Activated CD4-positive, alpha-beta T cell treated with anti-CD3 and anti-CD28 coated beads for 4 hours (primary cell): ENCODE data around the gene NPY1R.

Experiments
- DNase-seq, 2 donors: peaks; one replicate each; pipeline ENCODE4 v3.0.0-alpha.2; 2020

Gene NPY1R

DNA sequence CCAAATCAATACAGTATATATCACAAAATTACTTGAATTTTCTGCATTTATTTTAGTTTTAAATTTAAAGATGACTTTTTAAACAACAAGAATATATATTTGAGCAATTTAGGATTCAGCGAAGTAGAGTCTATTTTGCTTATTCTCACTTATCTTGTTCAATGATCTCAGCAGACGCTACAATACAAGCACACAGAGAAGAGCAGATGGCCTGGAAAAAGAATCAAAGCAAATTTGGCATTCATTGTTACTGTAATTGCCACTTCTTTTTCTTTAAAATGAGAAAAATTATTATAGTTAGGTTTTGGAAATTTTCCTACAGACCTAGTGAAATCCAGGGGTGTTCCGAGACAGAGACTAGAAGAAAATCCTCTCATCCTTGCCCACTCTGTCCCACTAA lies 57.5 kb downstream of the NPY1R start:
- no peak for DNase-seq
